SK-N-SH treated with all-trans-retinoic acid at 6 μM for 48 hours (cell line): ENCODE results near the gene AMFR.

ENCODE experiments used
- ATAC-seq: fragments of 200-7000 bp; cut with Tn5 transposase; 3 replicates; pipeline ENCODE4 v1.9.1; 2020; ENCODE audit warnings: mild to moderate bottlenecking, moderate library complexity
- ARNTL ChIP-seq: fragments of 450-650 bp; formaldehyde crosslinking; IDR thresholded peaks from 2 replicates; pipeline ENCODE4 v1.5.0; 2020; ENCODE audit warnings: low read depth, mild to moderate bottlenecking, moderate library complexity, borderline replicate concordance
- BACH2 ChIP-seq: fragments of 250-450 bp; sonication (Bioruptor Pico); IDR thresholded peaks from 2 replicates; pipeline ENCODE4 v1.9.0; 2021; ENCODE audit warnings: mild to moderate bottlenecking, borderline replicate concordance
- CREB5 ChIP-seq: fragments of 250-450 bp; sonication (Bioruptor Pico); IDR thresholded peaks from 2 replicates; pipeline ENCODE4 v1.5.1; 2020; ENCODE audit warnings: low read depth, mild to moderate bottlenecking, moderate library complexity
- CSDC2 ChIP-seq: fragments of 250-450 bp; sonication (Bioruptor Pico); IDR thresholded peaks from 2 replicates; pipeline ENCODE4 v1.5.0; 2020; ENCODE audit warnings: mild to moderate bottlenecking, moderate library complexity
- CSRNP3 ChIP-seq: fragments of 250-450 bp; sonication (Bioruptor Pico); IDR thresholded peaks from 2 replicates; pipeline ENCODE4 v1.5.1; 2021; ENCODE audit warnings: mild to moderate bottlenecking, moderate library complexity
- ESRRG ChIP-seq: fragments of 250-450 bp; sonication (Bioruptor Pico); IDR thresholded peaks from 2 replicates; pipeline ENCODE4 v1.6.1; 2021; ENCODE audit warnings: mild to moderate bottlenecking
- GLIS3 ChIP-seq: fragments of 250-450 bp; sonication (Bioruptor Pico); IDR thresholded peaks from 2 replicates; pipeline ENCODE4 v1.5.0; 2020; ENCODE audit warnings: mild to moderate bottlenecking, moderate library complexity
- ISL1 ChIP-seq: fragments of 250-450 bp; sonication (Bioruptor Pico); IDR thresholded peaks from 2 replicates; pipeline ENCODE4 v2.1.2; 2022; ENCODE audit warnings: mild to moderate bottlenecking, moderate library complexity
- OSR1 ChIP-seq: fragments of 250-450 bp; sonication (Bioruptor Pico); IDR thresholded peaks from 2 replicates; pipeline ENCODE4 v1.8.0; 2022; ENCODE audit warnings: moderate library complexity, mild to moderate bottlenecking, inconsistent platforms
- PATZ1 ChIP-seq: fragments of 250-450 bp; sonication (Bioruptor Pico); IDR thresholded peaks from 2 replicates; pipeline ENCODE4 v1.8.0; 2020; ENCODE audit warnings: mild to moderate bottlenecking, moderate library complexity, borderline replicate concordance
- POU6F1 ChIP-seq: fragments of 250-450 bp; sonication (Bioruptor Pico); IDR thresholded peaks from 2 replicates; pipeline ENCODE4 v1.8.0; 2021; ENCODE audit warnings: low read depth, mild to moderate bottlenecking, moderate library complexity, borderline replicate concordance
- PPARA ChIP-seq: fragments of 250-450 bp; sonication (Bioruptor Pico); IDR thresholded peaks from 2 replicates; pipeline ENCODE4 v1.5.0; 2020; ENCODE audit warnings: mild to moderate bottlenecking, borderline replicate concordance
- RARB ChIP-seq: fragments of 250-450 bp; sonication (Bioruptor Pico); IDR thresholded peaks from 2 replicates; pipeline ENCODE4 v1.8.0; 2021; ENCODE audit warnings: mild to moderate bottlenecking, moderate library complexity
- SNAI2 ChIP-seq: fragments of 250-450 bp; sonication (Bioruptor Pico); IDR thresholded peaks from 2 replicates; pipeline ENCODE4 v1.5.0; 2020; ENCODE audit warnings: mild to moderate bottlenecking, moderate library complexity
- TCF4 ChIP-seq: fragments of 250-450 bp; sonication (Bioruptor Pico); IDR thresholded peaks from 2 replicates; pipeline ENCODE4 v1.8.0; 2021; ENCODE audit warnings: mild to moderate bottlenecking, moderate library complexity, borderline replicate concordance
- TOX ChIP-seq: fragments of 250-450 bp; sonication (Bioruptor Pico); IDR thresholded peaks from 2 replicates; pipeline ENCODE4 v1.8.0; 2021; ENCODE audit warnings: mild to moderate bottlenecking, moderate library complexity, borderline replicate concordance
- TSHZ2 ChIP-seq: fragments of 250-450 bp; sonication (Bioruptor Pico); IDR thresholded peaks from 2 replicates; pipeline ENCODE4 v1.5.0; 2020; ENCODE audit warnings: mild to moderate bottlenecking, moderate library complexity
- ZC3H10 ChIP-seq: fragments of 250-450 bp; sonication (Bioruptor Pico); IDR thresholded peaks from 2 replicates; pipeline ENCODE4 v1.5.1; 2021; ENCODE audit warnings: mild to moderate bottlenecking, moderate library complexity
- ZFP30 ChIP-seq: fragments of 450-650 bp; formaldehyde crosslinking; IDR thresholded peaks from 2 replicates; pipeline ENCODE4 v1.5.0; 2022; ENCODE audit warnings: mild to moderate bottlenecking, moderate library complexity
- ZNF565 ChIP-seq: fragments of 450-650 bp; formaldehyde crosslinking; conservative IDR thresholded peaks from 2 replicates; pipeline ENCODE4 v1.5.0; 2020; ENCODE audit warnings: low read depth, mild to moderate bottlenecking, moderate library complexity
- ZNF70 ChIP-seq: fragments of 450-650 bp; formaldehyde crosslinking; IDR thresholded peaks from 2 replicates; pipeline ENCODE4 v1.5.0; 2020; ENCODE audit warnings: mild to moderate bottlenecking, moderate library complexity
- ZNF8 ChIP-seq: fragments of 450-650 bp; formaldehyde crosslinking; IDR thresholded peaks from 2 replicates; pipeline ENCODE4 v1.5.0; 2020; ENCODE audit warnings: mild to moderate bottlenecking, moderate library complexity

Gene AMFR

GRCh38 chr16:56420613-56421012, 4.7 kb downstream of the AMFR start:
- TF ChIP-seq SNAI2 (no peak), CSDC2 (CRISPR knock-in tag) (no peak), RARB (no peak), ZNF565 (CRISPR knock-in tag) (no peak), OSR1 (CRISPR knock-in tag) (no peak), ARNTL (CRISPR knock-in tag) (no peak), ZNF70 (no peak), TOX (no peak), CREB5 (CRISPR knock-in tag) (no peak), PPARA (CRISPR knock-in tag) (no peak), ESRRG (no peak), ZFP30 (no peak), BACH2 (CRISPR knock-in tag) (no peak), PATZ1 (no peak), TCF4 (CRISPR knock-in tag) (no peak), ZNF8 (CRISPR knock-in tag) (no peak), POU6F1 (CRISPR knock-in tag) (no peak), ZC3H10 (CRISPR knock-in tag) (no peak), GLIS3 (no peak)
- TF ChIP-seq, all 23 proteins: peak for 0
- ATAC-seq = no peak

GRCh38 chr16:56419740-56420548, 5.4 kb downstream of the AMFR start:
- no peak for ATAC-seq
- TF ChIP-seq ZNF70 = no peak
- TF ChIP-seq ZNF8 (CRISPR knock-in tag) = no peak

GRCh38 chr16:56417138-56417537, 8.2 kb downstream of the AMFR start:
- no peak for TF ChIP-seq TCF4 (CRISPR knock-in tag)
- TF ChIP-seq CREB5 (CRISPR knock-in tag) = no peak
- no peak for TF ChIP-seq CSDC2 (CRISPR knock-in tag)
- no peak for TF ChIP-seq GLIS3
- TF ChIP-seq ZNF565 (CRISPR knock-in tag) = no peak
- no peak for TF ChIP-seq TSHZ2 (CRISPR knock-in tag)
- TF ChIP-seq BACH2 (CRISPR knock-in tag) = no peak
- TF ChIP-seq ISL1 (CRISPR knock-in tag) = no peak
- no peak for TF ChIP-seq ARNTL (CRISPR knock-in tag)
- TF ChIP-seq ZFP30 = no peak
- no peak for TF ChIP-seq ZNF70
- no peak for TF ChIP-seq CSRNP3 (CRISPR knock-in tag)
- no peak for TF ChIP-seq ZNF8 (CRISPR knock-in tag)
- TF ChIP-seq ZC3H10 (CRISPR knock-in tag) = no peak
- TF ChIP-seq TOX = no peak
- TF ChIP-seq POU6F1 (CRISPR knock-in tag) = no peak
- TF ChIP-seq RARB = no peak

More at GRCh38 chr16:56417138-56417537, 8.2 kb downstream of the AMFR start:
- ATAC-seq = no peak
